Activated naive CD4-positive, alpha-beta T cell treated with Interleukin-2 at 50 U/mL for 16 hours (primary cell): ENCODE measurements around the gene ITPR1.

Experiments used
- DNase-seq: peaks from one replicate; pipeline ENCODE4 v3.0.0-alpha.2; 2020

Gene ITPR1

DNA sequence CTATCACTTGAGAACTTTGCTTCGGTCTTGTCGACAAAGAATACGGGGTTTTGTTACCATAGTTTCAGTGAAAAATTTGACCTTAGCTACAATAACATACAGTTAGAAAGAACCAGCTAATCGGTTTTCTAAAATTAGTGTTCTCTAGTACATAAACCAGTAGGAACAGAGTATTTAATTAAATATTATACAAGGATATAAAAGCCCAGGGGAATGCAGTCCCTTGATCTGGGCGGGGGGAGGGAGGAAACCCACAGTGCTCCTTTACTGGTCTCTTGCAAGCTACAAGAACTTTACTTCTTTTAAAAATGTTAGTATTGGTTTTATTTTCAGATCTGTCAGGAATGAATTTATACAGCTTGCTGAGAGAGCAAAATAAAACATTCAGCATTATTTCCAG, 41.8 kb downstream of the ITPR1 start:
- no peak for DNase-seq

GRCh38 chr3:4536260-4536659, 43.1 kb downstream of the ITPR1 start:
- DNase-seq: no peak

- no peak for DNase-seq
Observed at GRCh38 chr3:4540267-4540666, 47.1 kb downstream of the ITPR1 start.

GRCh38 chr3:4543110-4543509, 50.0 kb downstream of the ITPR1 start:
- no peak for DNase-seq

- no peak for DNase-seq
Observed at GRCh38 chr3:4546346-4547178, 53.4 kb downstream of the ITPR1 start.

GRCh38 chr3:4547799-4548198, 54.7 kb downstream of the ITPR1 start:
- no peak for DNase-seq

DNA sequence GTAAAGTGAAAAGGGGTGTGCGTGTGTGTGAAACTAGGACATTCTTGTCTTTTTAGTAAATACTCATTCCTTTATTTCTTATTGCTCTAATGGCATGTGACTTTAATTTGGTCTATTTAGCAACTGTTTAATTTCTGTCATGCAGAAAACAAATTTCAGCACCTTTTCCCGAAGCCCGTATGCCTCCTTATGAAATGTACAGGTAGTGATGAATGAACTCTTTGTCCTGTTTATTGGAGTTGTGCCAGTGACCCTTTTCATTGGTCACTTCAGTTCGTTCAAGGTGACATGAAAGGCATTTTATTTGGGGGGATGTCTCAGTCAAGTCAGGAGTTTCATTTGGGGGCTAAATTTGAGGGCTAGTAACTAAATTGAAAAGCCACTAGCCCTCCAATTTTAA, 55.2 kb downstream of the ITPR1 start:
- DNase-seq: no peak

DNA sequence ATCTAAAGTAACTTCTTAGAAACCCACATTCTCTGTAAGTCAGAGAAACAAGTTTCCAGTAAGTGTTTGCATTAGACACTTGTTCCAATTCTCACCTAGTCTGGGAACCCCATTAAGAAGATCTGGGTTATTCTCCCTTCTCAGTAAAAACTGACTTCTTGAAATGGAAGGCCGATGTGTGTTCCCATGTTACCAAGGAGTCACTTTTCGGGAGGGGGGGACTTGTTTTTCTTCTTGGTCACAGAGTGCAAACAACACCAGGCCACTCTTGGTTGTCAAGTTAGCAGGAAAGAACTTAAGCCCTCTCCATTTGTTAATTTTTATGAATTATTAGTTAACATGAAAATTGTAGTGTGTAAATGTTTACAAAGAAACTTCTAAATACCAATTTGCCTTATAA, 55.6 kb downstream of the ITPR1 start:
- DNase-seq: no peak

GRCh38 chr3:4549896-4550295, 56.7 kb downstream of the ITPR1 start:
- DNase-seq: no peak

DNA sequence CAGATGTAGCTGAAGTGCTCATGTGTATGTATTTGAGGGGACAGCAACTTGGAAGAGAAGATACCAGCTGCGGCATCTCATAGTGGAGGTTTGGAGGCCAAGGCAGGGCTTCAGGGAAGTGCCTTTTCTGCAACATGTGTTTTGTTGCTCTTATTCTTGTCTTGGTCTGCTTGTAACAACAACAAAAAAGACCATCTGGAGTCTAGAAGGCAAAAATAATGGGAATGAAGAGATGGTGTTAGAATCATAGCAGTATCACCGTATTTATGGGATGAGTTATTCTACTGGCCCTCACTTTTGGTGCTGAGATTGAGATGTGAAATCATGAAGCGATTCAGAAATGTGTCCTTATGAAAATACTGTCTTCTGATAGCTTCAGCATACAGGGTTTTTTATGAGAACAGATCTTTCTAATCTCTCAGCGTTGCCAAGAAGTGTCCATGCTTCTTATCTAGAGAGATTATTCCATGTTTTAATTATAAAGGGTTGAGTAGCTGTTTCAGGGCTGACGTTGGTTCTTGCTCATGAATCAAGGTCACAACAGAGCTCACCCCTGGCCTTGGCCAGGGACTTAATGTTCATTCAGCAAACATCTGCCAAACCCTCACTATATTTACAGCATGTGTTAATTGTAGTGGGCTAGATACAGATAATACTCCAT, 58.0 kb downstream of the ITPR1 start:
- no peak for DNase-seq

DNA sequence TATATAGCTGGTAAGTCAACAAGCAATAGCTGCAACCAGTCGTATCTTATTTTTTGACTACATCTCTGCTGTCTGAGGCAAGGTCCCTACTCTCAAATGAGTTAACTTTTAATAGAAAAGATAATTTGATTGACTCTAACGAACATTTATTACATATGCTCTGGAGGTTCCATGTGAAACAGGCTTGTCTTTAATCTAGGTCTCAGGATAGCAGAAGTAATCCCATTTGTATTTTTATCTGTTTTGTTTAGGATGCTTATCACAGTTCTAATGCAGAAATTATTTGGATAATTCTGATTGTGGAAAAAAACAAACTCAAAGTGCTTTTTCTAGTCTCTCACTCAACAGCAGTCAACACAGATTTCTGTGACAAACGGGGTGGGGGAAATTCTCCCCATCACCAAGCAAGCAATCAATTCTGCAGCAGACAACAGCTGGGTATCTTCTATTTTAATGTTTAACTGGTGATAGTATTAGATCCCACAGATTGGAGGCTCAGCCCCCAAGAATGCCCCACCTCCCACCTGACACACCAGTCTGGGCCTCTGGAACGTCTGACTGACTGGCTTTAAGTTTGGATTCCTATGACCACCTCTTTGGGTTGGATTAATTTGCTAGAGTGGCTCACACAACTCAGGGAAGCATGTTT, 58.8 kb downstream of the ITPR1 start:
- no peak for DNase-seq

DNA sequence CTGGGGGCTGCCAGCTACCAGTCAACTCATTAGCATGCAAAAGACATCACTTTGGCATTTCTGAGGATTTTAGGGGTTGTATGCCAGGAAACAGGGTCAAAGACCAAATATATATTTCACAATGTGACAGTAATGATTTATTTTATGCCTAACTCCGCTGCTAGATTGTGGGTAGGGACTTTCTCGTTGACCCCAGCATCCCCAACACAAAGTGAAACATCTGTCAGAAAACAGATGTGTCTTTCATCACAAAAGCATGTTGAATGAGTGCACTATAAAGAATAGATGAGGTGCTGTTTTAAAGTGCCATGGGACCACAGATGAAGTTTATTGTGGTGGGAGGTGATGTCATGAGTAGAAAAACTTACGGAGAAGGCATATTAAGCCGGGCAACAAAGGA, 59.7 kb downstream of the ITPR1 start:
- DNase-seq: no peak

DNA sequence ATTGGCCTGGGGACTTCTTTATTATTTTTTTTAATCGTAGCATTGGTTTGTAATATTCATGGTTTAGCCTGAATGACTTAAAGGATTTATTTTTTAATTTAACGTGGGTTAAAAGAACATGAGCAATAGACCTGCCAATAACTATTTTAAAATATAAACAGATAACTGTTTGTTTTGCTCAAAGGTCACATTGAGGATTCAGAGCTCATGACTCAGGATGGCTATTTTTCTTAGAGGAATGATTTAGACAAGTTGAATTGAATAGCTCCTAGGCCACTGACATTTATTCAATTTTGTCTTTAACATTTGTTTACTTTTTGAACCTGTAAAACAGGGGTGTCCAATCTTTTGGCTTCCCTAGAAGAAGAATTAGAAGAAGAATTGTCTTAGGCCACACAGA, 68.5 kb downstream of the ITPR1 start:
- no peak for DNase-seq

DNA sequence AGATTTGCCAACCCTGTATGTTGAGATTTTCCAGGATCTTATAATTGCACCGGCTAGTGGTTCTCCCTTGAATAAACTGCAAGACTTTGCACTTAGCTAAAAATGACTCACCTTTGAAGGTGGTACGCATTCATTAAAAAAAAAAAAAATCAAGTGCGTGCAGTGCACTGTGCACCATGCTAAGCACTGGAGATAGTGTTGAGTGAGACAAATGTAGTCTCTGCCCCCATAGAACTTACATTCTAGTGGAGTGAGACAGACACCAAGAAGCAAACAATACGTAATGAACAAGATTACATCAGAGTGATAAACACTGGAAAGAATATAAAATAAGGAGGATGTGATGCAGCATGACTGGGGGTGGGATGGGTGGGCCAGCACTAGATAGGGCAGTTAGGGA, 69.4 kb downstream of the ITPR1 start:
- DNase-seq: no peak

GRCh38 chr3:4564270-4564669, 71.1 kb downstream of the ITPR1 start:
- DNase-seq: no peak

GRCh38 chr3:4564928-4565586, 71.9 kb downstream of the ITPR1 start:
- no peak for DNase-seq

DNA sequence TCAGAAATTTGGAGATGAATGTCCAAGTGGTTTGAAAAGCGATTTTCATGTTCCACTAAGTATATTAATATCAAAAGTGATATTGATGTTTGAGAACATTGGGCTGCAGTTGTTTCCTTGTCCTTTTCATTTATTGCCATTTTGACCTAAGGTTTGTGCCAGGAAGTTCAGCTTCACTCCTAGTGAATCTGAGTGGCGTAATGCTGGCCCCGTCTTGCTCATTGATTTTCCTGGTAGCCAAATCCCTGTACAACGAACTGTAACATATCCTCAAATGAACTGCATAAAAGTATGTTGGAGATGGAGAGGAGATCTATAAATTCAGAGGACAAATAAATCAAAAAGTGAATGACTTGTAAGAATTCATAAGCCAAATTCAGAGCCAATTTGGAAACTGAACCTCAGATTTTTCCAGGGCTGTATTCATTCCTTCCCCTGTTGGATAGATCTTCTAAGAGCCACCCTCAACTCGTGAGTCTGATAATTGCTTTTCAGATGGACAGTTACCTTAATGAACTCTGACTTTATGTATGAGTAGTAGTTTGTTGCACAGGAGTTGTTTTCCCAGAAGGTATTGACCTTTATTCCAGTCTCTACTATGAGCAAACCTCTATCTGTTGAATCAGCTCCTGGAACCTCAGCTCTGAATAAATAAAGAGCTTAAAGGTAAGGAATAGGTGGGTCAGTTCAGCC, 72.8 kb downstream of the ITPR1 start:
- no peak for DNase-seq

- no peak for DNase-seq
Observed at GRCh38 chr3:4568841-4569240, 75.7 kb downstream of the ITPR1 start.

GRCh38 chr3:4570840-4571621, 77.9 kb downstream of the ITPR1 start:
- DNase-seq: no peak

- DNase-seq: no peak
Observed at GRCh38 chr3:4571690-4572334, 78.7 kb downstream of the ITPR1 start.

GRCh38 chr3:4573153-4573552, 80.0 kb downstream of the ITPR1 start:
- no peak for DNase-seq
